GM18517 (cell line): ENCODE data around the gene HMG20B.
"Not testable (repeated sequence)": the region's sequence is repeated elsewhere in the genome, so short reads cannot be mapped to it uniquely, and the experiment has no call there.

Experiments used
- ATAC-seq: cut with Tn5 transposase; IDR thresholded peaks from one replicate; pipeline ENCODE4 v1.9.1; 2021; ENCODE audit warnings: mild to moderate bottlenecking, moderate library complexity; ENCODE audit not compliant: unreplicated experiment

HMG20B gene

DNA sequence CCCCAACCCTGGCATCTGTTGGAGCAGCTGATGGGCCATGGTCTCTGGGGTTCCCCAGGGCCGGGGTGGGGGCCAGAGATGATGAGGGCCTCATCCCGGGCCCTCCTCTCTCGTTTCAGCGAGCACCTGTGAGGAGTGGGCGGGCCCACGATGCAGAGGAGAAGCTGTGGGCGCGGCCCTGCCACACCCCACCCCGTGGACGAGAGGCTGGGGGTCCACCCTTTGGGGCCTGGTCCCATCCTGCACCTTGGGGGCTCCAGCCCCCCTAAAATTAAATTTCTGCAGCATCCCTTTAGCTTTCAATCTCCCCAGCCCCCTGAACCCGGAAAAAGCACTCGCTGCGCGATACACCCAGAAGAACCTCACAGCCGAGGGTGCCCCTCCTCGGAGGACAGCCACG lies 5.6 kb downstream of the HMG20B start:
- no peak for ATAC-seq

DNA sequence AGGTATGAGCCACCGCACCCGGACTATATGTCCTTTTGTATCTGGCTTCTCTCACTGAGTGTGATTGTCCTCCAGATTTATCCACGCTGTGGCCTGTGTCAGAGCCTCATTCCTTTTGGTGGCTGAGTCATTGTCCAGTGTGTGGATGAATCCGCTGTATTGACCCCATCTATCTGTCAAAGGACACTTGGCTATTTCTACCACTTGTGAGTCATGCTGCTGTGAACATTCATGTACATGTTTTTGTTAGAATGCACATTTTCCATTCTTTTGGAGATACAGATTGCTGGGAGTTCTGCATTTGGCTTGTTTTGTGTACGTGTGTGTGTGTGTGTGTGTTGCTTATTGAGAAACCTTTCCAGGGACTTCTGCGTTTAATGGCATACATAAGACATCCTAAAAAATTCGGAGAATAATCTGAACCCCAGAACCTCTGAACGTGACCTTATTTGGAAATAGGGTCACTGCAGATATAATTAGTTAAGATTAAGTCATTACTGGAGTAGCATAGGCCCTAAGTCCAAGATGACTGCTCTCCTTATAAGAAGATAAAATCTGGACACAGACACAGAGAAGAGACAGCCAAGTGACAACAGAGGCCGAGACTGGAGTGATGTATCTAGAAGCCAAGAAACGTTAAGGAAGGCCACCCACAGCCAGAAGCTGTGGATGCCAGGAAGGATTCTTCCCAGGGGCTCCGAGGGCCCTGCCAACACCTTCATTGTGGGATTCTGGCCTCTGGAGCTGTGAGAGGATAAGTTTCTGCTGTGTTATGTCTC lies 7.6 kb downstream of the HMG20B start:
- ATAC-seq = no peak

DNA sequence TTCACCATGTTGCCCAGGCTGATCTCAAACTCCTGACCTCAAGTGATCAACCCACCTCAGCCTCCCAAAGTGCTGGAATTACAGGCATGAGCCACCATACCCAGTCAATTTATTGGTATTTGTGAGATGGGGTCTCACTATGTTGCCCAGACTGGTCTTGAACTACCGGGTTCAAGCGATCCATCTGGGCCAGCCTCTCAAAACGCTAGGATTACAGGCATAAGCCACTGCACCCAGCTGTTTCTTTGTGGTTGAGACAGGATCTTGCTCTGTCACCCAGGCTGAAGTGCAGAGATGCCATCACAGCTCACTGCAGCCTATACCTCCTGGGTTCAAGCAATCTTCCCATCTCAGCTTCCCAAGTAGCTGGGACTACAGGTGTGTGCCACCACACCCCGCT lies 9.0 kb downstream of the HMG20B start:
- ATAC-seq = not testable (repeated sequence)

DNA sequence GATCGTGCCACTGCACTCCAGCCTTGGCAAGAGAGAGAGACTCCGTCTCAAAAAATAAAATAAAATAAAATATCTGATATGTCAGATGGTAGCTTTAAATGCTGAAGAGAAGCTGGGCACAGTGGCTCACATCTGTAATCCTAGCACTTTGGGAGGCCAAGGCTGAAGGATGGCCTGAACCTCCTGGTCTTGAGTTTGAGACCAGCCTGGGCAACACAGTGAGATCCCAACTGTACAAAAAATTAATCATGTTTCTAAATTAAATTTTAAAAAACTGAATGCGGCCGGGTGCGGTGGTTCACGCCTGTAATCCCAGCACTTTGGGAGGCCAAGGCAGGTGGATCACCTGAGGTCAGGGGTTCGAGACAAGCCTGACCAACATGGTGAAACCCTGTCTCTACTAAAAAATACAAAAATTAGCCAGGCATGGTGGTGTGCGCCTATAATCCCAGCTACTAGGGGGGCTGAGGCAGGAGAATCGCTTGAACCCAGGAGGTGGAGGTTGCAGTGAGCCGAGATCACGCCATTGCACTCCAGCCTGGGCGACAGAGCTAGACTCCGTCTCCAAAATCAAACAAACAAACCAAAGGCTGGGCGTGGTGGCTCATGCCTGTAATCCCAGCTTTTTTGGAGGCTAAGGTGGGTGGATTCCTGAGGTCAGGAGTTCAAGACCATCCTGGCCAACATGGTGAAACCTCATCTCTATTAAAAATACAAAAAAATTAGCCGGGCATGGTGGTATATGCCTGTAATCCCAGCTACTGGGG lies 11.5 kb downstream of the HMG20B start:
- ATAC-seq = not testable (repeated sequence)

DNA sequence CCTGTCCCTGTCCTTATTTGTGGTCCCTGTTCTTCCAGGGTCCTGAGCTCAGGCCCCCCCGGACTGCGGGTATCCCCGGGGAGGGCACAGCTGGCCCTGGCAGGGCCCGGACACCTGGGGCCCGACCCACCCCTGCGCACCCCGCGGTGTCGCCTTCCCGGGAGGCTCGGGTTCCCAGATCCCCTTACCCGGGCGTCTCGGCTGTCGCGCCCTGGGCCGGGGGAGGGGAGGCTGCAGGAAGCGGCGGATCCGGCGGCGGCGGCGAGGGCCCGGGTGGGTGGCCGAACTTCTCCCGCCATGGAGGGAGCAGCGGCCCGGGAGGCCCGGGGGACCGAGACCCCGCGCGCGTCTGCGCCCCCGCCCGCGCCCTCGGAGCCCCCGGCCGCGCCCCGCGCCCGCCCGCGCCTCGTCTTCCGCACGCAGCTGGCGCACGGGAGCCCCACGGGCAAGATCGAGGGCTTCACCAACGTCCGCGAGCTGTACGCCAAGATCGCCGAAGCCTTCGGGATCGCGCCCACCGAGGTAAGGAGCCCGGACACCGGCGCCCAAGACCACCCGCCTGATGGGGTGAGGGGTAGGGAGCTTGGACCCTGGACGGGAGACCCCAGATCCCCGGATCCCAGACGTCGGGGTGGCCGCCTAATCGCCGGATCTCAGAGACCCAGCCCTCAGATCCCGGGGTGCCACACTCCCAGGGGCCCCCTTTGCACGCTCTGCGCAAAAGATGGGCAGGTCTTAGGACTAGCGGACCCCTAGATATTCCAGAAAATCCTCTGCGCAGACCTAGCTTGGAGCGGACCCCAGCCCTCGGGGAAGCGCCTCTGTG lies 12.8 kb downstream of the HMG20B start, which contains the start of gene GIPC3:
GIPC3 (plus strand) TSS at position 178 of the 826 bp plus-strand sequence; CDS start at position 298, 120 bp downstream.
- ATAC-seq = no peak

DNA sequence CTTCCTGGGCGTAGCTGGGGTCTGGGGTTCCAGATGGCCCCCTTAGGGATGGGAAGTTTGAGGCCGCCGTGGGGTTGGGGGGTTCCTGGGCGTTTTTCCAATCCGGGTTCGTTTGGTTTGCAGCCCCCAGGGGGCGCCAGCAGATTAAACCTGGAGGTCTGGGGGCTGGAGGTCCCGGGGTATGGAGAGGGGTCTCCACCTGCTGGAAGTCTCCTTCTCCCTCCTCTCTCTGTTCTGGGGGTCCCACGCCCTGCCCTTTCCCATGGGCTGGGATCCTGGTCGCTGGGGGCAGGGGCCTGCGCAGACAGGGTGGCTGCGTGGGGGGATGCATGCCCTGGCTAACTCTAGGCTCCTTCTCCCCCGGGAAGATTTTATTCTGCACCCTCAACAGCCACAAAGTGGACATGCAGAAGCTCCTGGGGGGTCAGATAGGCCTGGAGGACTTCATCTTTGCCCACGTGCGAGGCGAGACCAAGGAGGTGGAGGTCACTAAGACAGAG lies 13.4 kb downstream of the HMG20B start:
- no peak for ATAC-seq

DNA sequence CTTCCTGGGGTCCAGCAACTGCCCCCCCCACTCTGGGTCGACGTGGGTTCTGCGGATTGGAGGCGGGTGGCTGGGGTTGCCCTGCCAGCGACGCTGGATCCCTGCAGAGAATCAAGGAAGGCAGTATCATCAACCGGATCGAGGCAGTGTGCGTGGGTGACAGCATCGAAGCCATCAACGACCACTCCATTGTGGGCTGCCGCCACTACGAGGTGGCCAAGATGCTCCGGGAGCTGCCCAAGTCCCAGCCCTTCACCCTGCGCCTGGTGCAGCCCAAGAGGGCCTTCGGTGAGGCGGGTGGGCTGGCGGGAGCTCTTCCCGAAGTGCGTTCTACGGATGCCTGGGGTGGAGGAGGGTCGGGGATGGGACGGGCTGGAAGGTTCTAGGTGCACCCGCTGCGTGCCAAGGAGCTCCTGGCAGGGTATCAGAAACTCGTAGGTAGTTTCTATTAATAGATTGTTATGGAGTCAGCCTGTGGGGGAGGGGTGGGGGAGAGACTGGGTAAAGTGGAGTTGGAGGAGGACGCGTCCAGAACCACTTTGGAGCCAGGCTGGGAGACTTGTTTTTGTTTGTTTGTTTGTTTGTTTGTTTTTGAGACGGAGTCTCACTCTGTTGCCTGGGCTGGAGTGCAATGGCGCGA lies 14.1 kb downstream of the HMG20B start:
- no peak for ATAC-seq

DNA sequence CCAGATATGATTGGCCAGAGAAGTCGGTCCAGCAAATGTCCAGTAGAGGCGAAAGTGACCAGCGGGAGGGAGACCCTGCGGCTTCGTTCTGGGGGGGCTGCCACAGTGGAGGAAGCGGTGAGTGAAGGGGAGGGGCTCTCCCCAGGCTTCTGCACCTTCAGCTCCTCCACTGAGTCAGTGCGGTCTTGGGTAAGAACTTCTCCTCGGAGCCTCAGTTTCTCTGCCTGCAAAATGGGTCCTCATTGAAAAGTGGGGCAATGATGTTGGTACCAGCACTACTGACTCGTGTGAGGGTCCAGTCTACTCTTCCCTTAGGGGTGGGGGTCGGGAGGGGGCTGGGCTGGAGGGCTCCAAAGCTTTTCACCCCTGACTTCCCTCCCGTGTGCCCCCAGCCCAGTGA lies 16.7 kb downstream of the HMG20B start:
- ATAC-seq = no peak

DNA sequence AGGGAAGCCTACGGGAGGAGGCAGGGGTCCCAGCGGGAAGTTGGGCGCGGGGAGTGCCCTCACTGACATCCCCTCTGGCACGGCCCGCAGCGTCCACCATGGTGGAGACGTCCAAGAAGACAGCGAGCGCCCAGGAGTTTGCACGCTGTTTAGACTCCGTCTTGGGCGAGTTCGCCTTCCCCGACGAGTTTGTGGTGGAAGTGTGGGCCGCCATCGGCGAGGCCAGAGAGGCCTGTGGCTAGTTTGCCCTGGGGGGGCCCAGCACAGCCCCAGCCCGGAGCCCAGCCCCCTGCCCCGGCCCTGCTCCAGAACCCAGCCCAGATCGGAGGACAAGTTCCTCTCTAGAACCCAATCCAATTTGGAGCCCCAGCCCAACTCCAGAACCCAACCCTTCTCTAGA lies 17.2 kb downstream of the HMG20B start:
- ATAC-seq = no peak

DNA sequence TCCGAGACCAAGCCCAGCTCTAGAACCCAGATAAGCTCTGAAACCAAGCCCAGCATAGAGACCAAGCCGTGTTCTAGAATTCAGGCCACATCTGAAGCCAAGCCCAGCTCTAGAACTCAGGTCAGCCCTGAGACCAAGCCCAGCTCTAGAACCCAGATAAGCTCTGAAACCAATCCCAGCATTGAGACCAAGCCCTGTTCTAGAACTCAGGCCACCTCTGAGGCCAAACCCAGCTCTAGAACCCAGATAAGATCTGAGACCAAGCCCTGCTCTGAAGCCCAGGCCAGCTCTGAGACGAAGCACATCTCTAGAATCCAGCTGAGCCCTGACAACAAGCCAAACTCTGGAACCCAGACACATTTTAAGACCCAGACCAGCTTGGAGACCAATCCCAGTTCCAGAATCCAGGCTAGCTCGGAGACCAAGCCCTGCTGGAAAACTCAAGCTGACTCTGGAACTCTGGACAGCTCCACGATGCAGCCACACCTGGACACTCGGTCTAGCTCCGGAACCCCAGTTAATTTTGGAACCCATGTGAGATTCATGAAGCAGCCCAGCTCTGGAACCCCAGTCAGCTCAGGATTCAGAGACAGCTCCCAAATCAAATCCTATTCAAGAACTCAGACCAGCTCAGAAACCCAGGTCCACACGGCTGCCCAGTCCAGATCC lies 18.4 kb downstream of the HMG20B start:
- no peak for ATAC-seq

DNA sequence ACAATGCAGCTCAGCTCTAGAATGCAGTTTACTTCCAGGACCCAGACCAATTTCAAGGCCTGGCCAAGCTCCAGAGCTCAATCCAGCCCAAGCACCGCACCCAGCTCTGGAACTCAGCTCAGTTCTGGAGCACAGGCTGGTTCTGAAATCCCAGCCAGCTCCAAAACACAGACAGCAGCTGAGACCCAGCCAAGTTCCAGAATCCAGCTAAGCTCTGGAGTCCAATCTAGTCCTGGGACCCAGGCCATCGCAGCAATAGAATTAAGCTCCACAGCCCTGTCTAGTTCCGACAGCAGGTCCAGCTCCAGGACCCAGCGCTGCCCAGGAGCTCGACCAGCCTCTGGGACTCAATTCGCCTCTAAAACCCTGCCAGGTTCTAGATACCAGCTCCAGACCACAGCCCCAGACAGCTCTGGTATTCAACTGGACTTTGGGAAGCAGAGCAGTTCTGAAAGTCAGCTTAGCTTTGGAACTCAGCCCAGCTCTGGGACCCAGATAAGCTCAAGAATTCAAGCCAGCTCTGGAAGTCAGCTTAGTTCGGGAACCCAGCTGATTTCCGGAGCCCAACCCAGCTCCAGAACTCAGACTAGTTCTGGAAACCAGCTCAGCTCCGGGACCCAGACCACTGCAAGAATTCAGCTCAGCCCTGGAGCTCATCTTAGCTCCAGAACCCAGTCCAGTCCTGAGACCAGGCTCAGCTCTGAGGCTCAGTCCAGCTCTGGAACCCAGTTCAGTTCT lies 19.3 kb downstream of the HMG20B start:
- no peak for ATAC-seq

DNA sequence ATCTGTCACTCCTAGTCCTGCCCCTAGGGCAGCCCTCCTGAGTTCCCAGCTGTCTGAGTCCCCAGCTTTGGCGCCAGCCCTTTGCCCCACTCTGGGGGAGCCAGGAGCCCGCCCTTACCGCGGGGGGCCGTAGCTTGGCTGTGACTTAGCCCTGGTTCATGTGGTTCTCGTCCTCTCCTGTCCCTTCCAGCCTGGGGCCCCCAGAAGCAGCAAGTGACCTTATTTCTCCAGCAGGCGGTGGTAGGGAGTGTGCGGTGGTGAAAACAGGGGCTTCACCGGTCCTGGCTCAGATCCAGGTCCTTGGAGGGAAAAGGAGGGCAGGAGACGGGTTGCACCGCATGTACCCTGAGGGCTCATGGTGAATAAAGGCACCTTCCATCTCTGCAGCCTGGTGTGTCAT lies 20.4 kb downstream of the HMG20B start:
- no peak for ATAC-seq

DNA sequence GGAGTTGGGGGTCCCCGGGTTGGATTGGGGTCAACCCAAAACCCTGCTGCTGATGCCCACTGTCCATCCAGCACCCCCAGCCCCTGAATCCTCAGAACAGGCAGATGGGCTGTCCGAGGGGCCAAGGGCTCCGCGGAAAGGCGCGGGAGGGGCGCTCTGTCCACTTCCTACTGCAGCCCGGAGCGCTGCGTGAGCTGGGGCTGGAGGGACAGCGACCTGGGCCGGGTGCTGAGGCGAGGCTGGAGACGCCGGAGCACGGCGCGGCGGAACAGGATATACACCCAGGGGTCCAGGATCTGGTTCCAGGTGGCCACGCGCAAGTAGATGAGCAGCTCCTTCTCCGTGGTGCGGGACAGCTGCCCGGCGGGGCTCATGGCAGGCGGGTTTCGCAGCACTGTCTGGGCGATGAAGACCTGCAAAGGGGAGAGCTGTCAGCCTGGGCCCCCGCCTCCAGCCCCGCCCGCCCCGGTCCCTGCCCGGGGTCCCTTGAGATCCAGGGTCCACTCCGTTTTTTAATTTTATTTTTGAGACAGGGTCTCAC lies 22.8 kb downstream of the HMG20B start:
- ATAC-seq = no peak

DNA sequence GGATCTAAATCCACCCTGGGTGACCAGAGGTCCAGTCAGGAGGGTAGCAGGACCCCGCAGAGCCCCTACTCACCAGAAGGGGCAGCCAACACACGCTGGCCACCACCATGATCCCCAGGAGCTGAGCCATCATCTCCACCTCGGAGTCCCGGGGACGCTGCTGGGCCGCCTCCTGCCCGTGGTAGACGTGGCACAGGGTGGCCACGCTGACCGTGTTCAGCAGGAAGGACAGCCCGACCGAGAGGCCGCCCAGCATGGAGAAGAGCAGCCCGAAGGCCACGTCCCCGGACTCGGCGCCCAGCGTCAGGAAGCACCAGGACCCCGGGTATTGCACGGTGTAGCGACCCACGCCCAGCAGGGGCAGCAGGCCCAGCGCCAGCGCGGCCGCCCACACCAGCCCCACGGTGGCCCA lies 27.0 kb downstream of the HMG20B start:
- ATAC-seq = no peak

DNA sequence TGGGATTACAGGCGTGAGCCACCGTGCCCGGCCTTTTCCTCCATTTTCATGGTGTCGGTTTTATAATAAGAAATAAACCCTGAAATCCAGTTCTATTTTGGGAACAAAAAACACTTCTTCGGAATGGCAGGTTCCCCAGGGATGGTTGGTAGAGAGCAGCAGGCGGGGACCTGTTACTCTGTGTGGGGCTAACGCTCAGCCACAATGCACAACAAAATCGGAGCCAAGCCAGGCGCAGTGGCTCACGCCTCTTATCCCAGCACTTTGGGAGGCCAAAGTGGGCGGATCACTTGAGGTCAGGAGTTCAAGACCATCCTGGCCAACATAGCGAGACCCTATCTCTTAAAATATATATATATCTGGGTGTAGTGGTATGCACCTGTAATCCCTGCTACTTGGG lies 28.3 kb downstream of the HMG20B start:
- ATAC-seq = no peak

DNA sequence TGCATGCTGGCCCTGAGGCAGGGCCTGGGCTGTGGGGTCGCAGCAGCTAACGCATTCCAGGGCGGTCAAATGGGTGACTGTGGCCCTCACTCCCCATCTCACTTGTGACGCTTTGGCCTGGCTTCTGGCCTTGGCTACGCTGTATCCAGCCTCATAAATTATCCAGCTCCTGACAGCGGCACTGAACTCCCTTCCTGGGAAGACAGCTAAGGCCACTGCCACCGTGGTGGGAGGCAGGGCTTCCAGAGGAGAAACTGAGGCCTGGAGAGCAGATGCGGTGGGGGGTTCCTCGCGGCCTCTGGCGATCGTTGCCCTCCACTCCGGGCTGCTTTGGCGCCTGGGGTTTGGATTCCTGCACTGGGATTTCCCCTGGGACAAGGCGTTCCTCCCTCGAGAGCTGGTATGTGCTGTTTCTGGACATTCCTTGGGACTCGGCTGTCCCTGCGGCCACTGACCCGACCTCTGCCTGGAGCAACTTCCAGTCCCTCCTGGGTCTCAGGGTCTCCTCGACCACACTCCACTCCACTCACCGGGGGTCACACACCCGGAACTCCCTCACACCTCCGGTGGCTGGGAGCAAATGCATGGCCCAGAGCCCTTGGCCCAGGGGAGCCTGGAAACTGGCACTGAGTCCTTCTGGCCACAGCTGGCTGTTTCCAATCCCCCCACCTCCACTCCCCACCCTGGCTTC lies 30.5 kb downstream of the HMG20B start:
- no peak for ATAC-seq

DNA sequence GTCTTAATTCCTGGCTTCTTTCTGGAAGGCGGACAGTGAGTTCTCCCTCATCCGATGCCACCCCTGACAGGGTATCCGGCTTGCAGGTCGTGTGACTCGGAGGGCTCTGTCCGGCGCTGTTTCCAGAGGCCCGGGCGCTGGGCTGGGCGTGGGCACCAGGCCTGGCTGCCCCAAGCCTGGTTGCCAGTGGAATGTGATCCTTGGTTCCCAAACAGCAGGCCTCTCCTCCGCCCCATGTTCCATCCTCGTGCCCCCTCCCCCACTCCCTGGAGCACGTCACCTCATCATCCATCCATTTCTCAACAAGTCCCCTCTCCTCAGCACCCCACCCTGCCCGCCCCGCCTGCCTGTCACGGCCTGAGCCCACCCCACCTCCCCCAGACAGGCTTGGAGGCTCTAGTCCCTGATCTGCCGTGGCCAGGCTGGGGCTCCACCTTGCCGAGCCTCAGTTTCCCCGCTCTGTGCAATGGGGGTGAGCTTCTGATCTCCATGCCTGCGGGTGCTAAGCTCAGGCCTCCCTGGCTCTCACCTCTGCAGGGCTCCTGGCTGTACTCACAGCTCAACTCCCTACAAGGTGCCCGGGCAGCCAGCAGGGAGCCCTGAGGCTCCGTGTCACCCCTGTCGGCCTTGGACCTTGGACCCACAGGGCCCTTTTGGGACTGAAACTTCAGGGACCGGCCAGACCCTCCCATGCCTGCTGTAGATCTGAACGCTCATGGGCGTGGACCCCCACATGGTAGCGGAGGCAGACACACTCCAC lies 31.7 kb downstream of the HMG20B start:
- ATAC-seq = no peak

DNA sequence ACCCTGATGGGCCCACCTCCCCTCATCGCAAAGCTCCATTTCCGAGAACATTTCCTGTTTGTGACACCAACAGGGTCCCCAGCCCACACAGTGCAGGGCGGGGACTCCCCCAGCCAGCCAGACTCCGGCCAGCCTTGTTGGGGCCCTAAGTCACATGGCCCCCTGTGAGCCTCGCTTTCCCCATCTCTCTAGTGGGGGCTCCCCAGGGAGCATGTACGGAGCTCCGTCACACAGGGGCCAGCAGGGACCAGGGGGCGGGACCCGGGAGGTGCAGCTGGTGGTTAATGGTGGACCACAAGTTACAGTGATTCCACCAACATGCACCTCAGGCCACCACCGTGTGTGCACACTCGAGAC lies 32.2 kb downstream of the HMG20B start:
- no peak for ATAC-seq
